Loucy (cell line): Measurements from ENCODE around the gene SDCCAG8.

ENCODE experiments used
- EZH2phosphoT487 ChIP-seq: fragments of 200-600 bp; IDR thresholded peaks from 2 replicates; pipeline ENCODE4 v1.6.1; 2018; ENCODE audit warnings: antibody characterized with exemption, mild to moderate bottlenecking, moderate library complexity, borderline replicate concordance
- TF ChIP-seq, protein P1 (sequence below): fragments of 200-600 bp; sonication (generic); conservative IDR thresholded peaks from 2 replicates; pipeline ENCODE4 v1.5.1; 2014; ENCODE audit warnings: mild to moderate bottlenecking, antibody characterized with exemption, low read length

GRCh38 chr1:243501002-243501401 lies 245.2 kb downstream of the SDCCAG8 start:
- TF ChIP-seq, protein P1, sequence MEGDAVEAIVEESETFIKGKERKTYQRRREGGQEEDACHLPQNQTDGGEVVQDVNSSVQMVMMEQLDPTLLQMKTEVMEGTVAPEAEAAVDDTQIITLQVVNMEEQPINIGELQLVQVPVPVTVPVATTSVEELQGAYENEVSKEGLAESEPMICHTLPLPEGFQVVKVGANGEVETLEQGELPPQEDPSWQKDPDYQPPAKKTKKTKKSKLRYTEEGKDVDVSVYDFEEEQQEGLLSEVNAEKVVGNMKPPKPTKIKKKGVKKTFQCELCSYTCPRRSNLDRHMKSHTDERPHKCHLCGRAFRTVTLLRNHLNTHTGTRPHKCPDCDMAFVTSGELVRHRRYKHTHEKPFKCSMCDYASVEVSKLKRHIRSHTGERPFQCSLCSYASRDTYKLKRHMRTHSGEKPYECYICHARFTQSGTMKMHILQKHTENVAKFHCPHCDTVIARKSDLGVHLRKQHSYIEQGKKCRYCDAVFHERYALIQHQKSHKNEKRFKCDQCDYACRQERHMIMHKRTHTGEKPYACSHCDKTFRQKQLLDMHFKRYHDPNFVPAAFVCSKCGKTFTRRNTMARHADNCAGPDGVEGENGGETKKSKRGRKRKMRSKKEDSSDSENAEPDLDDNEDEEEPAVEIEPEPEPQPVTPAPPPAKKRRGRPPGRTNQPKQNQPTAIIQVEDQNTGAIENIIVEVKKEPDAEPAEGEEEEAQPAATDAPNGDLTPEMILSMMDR, result no peak
- TF ChIP-seq EZH2phosphoT487, result no peak
